Measurements from ENCODE around the gene CCSER1. TPM values are rescaled to one million over a fixed set of nuclear protein-coding genes. Genes with fewer than 3 reads are reported as not detected.

Gene CCSER1
- total and polyA plus RNA-seq, 2 experiments from 2014 or later = not detected

- no peaks in the 10 kb centered on the region for H3K9me2 ChIP-seq (ENCODE audit: insufficient read depth)
- H3F3A ChIP-seq (ENCODE audit: insufficient read depth) = no peaks in the 10 kb centered on the region
- in situ Hi-C loops (cut with MboI) = no loop called here
- H3K4me2 ChIP-seq (ENCODE audit: unreplicated experiment) = no peak overlapping the region
- 27 to 35% methylated on average over 7 of the region's 7 CpGs for WGBS, 2 experiments (ENCODE audit: low coverage in 1 of 2, low lambda C conversion rate in 2 of 2, missing lambda C conversion rate in 2 of 2)
- H3K4me1 ChIP-seq (ENCODE audit: insufficient read depth) = no peaks in the 10 kb centered on the region
- no peak overlapping the region for H3K4me3 ChIP-seq
- H3K9me3 ChIP-seq (ENCODE audit: low read depth) = no peaks in the 10 kb centered on the region
- no peak overlapping the region for H3K9ac ChIP-seq
- H3K27me3 ChIP-seq (replicated peaks; ENCODE audit: insufficient read depth) = no peaks in the 10 kb centered on the region
- H3K27ac ChIP-seq = no peak overlapping the region
- TF ChIP-seq EZH2phosphoT487 (IDR thresholded peaks at IDR 0.05; ENCODE audit: insufficient read depth, low read depth) (no peak), EZH2 (IDR thresholded peaks at IDR 0.05; ENCODE audit: insufficient read depth, poor library complexity, severe bottlenecking) (no peak)
- no peaks in the 10 kb centered on the region for H3K36me3 ChIP-seq (ENCODE audit: low read depth)
- H3K79me2 ChIP-seq (ENCODE audit: insufficient read depth) = no peaks in the 10 kb centered on the region
- H2AFZ ChIP-seq = no peak overlapping the region
- H4K20me1 ChIP-seq (ENCODE audit: insufficient read depth) = no peaks in the 10 kb centered on the region
- DNase-seq = no peak
Observed at GRCh38 chr4:90641861-90642599, 514.8 kb downstream of the CCSER1 start.

- H3K4me1 ChIP-seq (ENCODE audit: insufficient read depth) = no peaks in the 10 kb centered on the region
- H3K36me3 ChIP-seq (ENCODE audit: low read depth) = no peaks in the 10 kb centered on the region
- H3K27ac ChIP-seq = no peak overlapping the region
- H3K79me2 ChIP-seq (ENCODE audit: insufficient read depth) = no peaks in the 10 kb centered on the region
- H3K9me2 ChIP-seq (ENCODE audit: insufficient read depth) = no peaks in the 10 kb centered on the region
- no peak overlapping the region for H3K4me2 ChIP-seq (ENCODE audit: unreplicated experiment)
- no peak overlapping the region for H3K4me3 ChIP-seq
- no peaks in the 10 kb centered on the region for H3F3A ChIP-seq (ENCODE audit: insufficient read depth)
- no peak overlapping the region for H2AFZ ChIP-seq
- 0 to 8% methylated on average over 1 of the region's 1 CpG for WGBS, 2 experiments (ENCODE audit: low coverage in 1 of 2, low lambda C conversion rate in 2 of 2, missing lambda C conversion rate in 2 of 2)
- H3K9ac ChIP-seq = no peak overlapping the region
- no peak for TF ChIP-seq EZH2 (IDR thresholded peaks at IDR 0.05; ENCODE audit: insufficient read depth, poor library complexity, severe bottlenecking)
- no peak for TF ChIP-seq EZH2phosphoT487 (IDR thresholded peaks at IDR 0.05; ENCODE audit: insufficient read depth, low read depth)
- in situ Hi-C loops (cut with MboI) = no loop called here
- DNase-seq = no peak
- H3K27me3 ChIP-seq (replicated peaks; ENCODE audit: insufficient read depth) = no peaks in the 10 kb centered on the region
- H4K20me1 ChIP-seq (ENCODE audit: insufficient read depth) = no peaks in the 10 kb centered on the region
- H3K9me3 ChIP-seq (ENCODE audit: low read depth) = no peaks in the 10 kb centered on the region
Observed at GRCh38 chr4:90643156-90643555, 516.0 kb downstream of the CCSER1 start.

DNA sequence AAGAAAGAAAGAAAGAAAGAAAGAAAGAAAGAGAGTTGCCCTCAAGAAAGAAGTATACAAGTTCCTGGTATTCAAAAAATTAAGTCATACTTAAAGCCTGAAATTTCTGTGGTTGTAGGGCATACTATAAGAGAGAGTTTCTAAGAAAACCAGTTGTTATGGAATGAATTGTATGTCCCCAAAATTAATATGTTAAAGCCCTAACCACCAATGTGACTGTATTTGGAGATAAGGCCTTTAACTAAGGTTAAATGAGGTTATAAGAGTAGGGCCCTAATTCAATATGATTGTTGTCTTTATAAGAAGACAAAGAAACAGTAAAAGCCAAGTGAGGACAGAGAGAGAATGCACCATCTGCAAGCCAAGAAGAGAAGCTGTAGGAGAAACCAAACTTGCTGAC lies 521.1 kb downstream of the CCSER1 start:
- no peaks in the 10 kb centered on the region for H3K27me3 ChIP-seq (replicated peaks; ENCODE audit: insufficient read depth)
- no peaks in the 10 kb centered on the region for H3F3A ChIP-seq (ENCODE audit: insufficient read depth)
- DNase-seq = no peak
- no peaks in the 10 kb centered on the region for H4K20me1 ChIP-seq (ENCODE audit: insufficient read depth)
- no peak overlapping the region for H3K27ac ChIP-seq
- H3K9me2 ChIP-seq (ENCODE audit: insufficient read depth) = no peaks in the 10 kb centered on the region
- no peaks in the 10 kb centered on the region for H3K9me3 ChIP-seq (ENCODE audit: low read depth)
- no peak overlapping the region for H3K4me2 ChIP-seq (ENCODE audit: unreplicated experiment)
- H3K4me3 ChIP-seq = no peak overlapping the region
- H3K36me3 ChIP-seq (ENCODE audit: low read depth) = no peaks in the 10 kb centered on the region
- no peak overlapping the region for H3K9ac ChIP-seq
- no peaks in the 10 kb centered on the region for H3K79me2 ChIP-seq (ENCODE audit: insufficient read depth)
- no peaks in the 10 kb centered on the region for H3K4me1 ChIP-seq (ENCODE audit: insufficient read depth)
- in situ Hi-C loops (cut with MboI) = no loop called here
- TF ChIP-seq EZH2 (IDR thresholded peaks at IDR 0.05; ENCODE audit: insufficient read depth, poor library complexity, severe bottlenecking) = no peak
- TF ChIP-seq EZH2phosphoT487 (IDR thresholded peaks at IDR 0.05; ENCODE audit: insufficient read depth, low read depth) = no peak
- H2AFZ ChIP-seq = no peak overlapping the region

- Histone ChIP-seq H3K4me3 (no peak overlapping the region), H3K36me3 (ENCODE audit: low read depth) (no peaks in the 10 kb centered on the region), H2AFZ (no peak overlapping the region), H3K27ac (no peak overlapping the region), H3F3A (ENCODE audit: insufficient read depth) (no peaks in the 10 kb centered on the region), H3K79me2 (ENCODE audit: insufficient read depth) (no peaks in the 10 kb centered on the region), H3K27me3 (replicated peaks; ENCODE audit: insufficient read depth) (no peaks in the 10 kb centered on the region), H3K9ac (no peak overlapping the region), H3K9me3 (ENCODE audit: low read depth) (no peaks in the 10 kb centered on the region), H3K4me2 (ENCODE audit: unreplicated experiment) (no peak overlapping the region), H3K9me2 (ENCODE audit: insufficient read depth) (no peaks in the 10 kb centered on the region), H4K20me1 (ENCODE audit: insufficient read depth) (no peaks in the 10 kb centered on the region), H3K4me1 (ENCODE audit: insufficient read depth) (no peaks in the 10 kb centered on the region)
- TF ChIP-seq EZH2phosphoT487 (IDR thresholded peaks at IDR 0.05; ENCODE audit: insufficient read depth, low read depth) (no peak), EZH2 (IDR thresholded peaks at IDR 0.05; ENCODE audit: insufficient read depth, poor library complexity, severe bottlenecking) (no peak)
- in situ Hi-C loops (cut with MboI) = no loop called here
- 20 to 28% methylated on average over 2 of the region's 2 CpGs for WGBS, 2 experiments (ENCODE audit: low coverage in 1 of 2, low lambda C conversion rate in 2 of 2, missing lambda C conversion rate in 2 of 2)
- DNase-seq = no peak
Observed at GRCh38 chr4:90648791-90649190, 521.6 kb downstream of the CCSER1 start.

Measured in GM23248 (cell line).